Stimulated activated effector memory CD8-positive, alpha-beta T cell treated with anti-CD3 and anti-CD28 coated beads, Interleukin-12 subunit alpha, Interleukin-12 subunit beta, amount 100 ng/mL, for 72 hours (primary cell): ENCODE measurements around the gene CEP78.
"Not testable (repeated sequence)": the region's sequence is repeated elsewhere in the genome, so short reads cannot be mapped to it uniquely, and the experiment has no call there.

Experiments used
- ATAC-seq: fragments of 150-1000 bp; cut with Tn5 transposase; 2 replicates; pipeline ENCODE4 v1.10.0; 2021
- DNase-seq, 2 donors: peaks; one replicate each; pipeline ENCODE4 v3.0.0; 2021 to 2022; ENCODE audit warnings: low spot score in 2 of 2
- H3K27ac Mint-ChIP-seq: one replicate; pipeline ENCODE4 v1.8.0; 2022; ENCODE audit warnings: mild to moderate bottlenecking, mixed read lengths
- H3K36me3 Mint-ChIP-seq: one replicate; pipeline ENCODE4 v1.8.0; 2022; ENCODE audit warnings: mild to moderate bottlenecking, mixed read lengths
- H3K4me1 Mint-ChIP-seq: one replicate; pipeline ENCODE4 v1.8.0; 2022; ENCODE audit warnings: mixed read lengths
- H3K4me3 Mint-ChIP-seq: one replicate; pipeline ENCODE4 v1.8.0; 2022; ENCODE audit warnings: mild to moderate bottlenecking, mixed read lengths
- H3K9me3 Mint-ChIP-seq: one replicate; pipeline ENCODE4 v1.8.0; 2022; ENCODE audit warnings: mixed read lengths

CEP78 gene

GRCh38 chr9:78235762-78236550 lies at the start of gene CEP78:
TSS of gene CEP78 (plus strand) at chr9:78236075. CDS start at chr9:78236351, 276 bp downstream.
- peaks cover 24% of the 10 kb centered on the region for H3K36me3 Mint-ChIP-seq
- ATAC-seq (peak; percentile 97), DNase-seq (peak; percentile 76 to 92)
- no peaks in the 10 kb centered on the region for H3K9me3 Mint-ChIP-seq
- peaks cover 27% of the 10 kb centered on the region for H3K4me1 Mint-ChIP-seq
- H3K4me3 Mint-ChIP-seq: no peak within 1 kb of the TSS
- H3K27ac Mint-ChIP-seq: peak within 1 kb of the TSS; percentile 93

- no peak overlapping the region for H3K27ac Mint-ChIP-seq
- H3K4me1 Mint-ChIP-seq: no peaks in the 10 kb centered on the region
- no peak for ATAC-seq
- no peak for DNase-seq
- H3K36me3 Mint-ChIP-seq: no peaks in the 10 kb centered on the region
- H3K4me3 Mint-ChIP-seq: no peak overlapping the region
- no peaks in the 10 kb centered on the region for H3K9me3 Mint-ChIP-seq
Observed at GRCh38 chr9:78187763-78188484, 48.0 kb upstream of the CEP78 start.

- Mint-ChIP-seq H3K9me3 (peaks cover 2% of the 10 kb centered on the region), H3K4me1 (no peaks in the 10 kb centered on the region), H3K27ac (no peak overlapping the region), H3K36me3 (no peaks in the 10 kb centered on the region), H3K4me3 (no peak overlapping the region)
- no peak for DNase-seq
- no peak for ATAC-seq
Observed at GRCh38 chr9:78188594-78188993, 47.3 kb upstream of the CEP78 start.

- no peak overlapping the region for H3K27ac Mint-ChIP-seq
- no peak overlapping the region for H3K4me3 Mint-ChIP-seq
- no peaks in the 10 kb centered on the region for H3K4me1 Mint-ChIP-seq
- ATAC-seq: no peak
- DNase-seq: no peak
- H3K36me3 Mint-ChIP-seq: no peaks in the 10 kb centered on the region
- H3K9me3 Mint-ChIP-seq: peaks cover 2% of the 10 kb centered on the region
Observed at GRCh38 chr9:78189001-78189400, 46.9 kb upstream of the CEP78 start.

GRCh38 chr9:78189461-78189860 lies 46.4 kb upstream of the CEP78 start:
- H3K27ac Mint-ChIP-seq: no peak overlapping the region
- no peak for DNase-seq
- no peak overlapping the region for H3K4me3 Mint-ChIP-seq
- no peaks in the 10 kb centered on the region for H3K4me1 Mint-ChIP-seq
- peaks cover 2% of the 10 kb centered on the region for H3K9me3 Mint-ChIP-seq
- ATAC-seq: no peak
- H3K36me3 Mint-ChIP-seq: no peaks in the 10 kb centered on the region

- ATAC-seq (no peak), DNase-seq (no peak)
- Mint-ChIP-seq H3K4me3 (no peak overlapping the region), H3K9me3 (peaks cover 2% of the 10 kb centered on the region), H3K36me3 (no peaks in the 10 kb centered on the region), H3K27ac (no peak overlapping the region), H3K4me1 (no peaks in the 10 kb centered on the region)
Observed at GRCh38 chr9:78191931-78192330, 43.9 kb upstream of the CEP78 start.

- H3K4me3 Mint-ChIP-seq: no peak overlapping the region
- no peak overlapping the region for H3K27ac Mint-ChIP-seq
- ATAC-seq (no peak), DNase-seq (no peak)
- H3K4me1 Mint-ChIP-seq: peaks cover 8% of the 10 kb centered on the region
- H3K36me3 Mint-ChIP-seq: peaks cover 5% of the 10 kb centered on the region
- H3K9me3 Mint-ChIP-seq: peaks cover 10% of the 10 kb centered on the region
Observed at GRCh38 chr9:78196258-78196657, 39.6 kb upstream of the CEP78 start.

GRCh38 chr9:78201158-78201777 lies 34.6 kb upstream of the CEP78 start:
- peak; percentile 15 to 61 for DNase-seq
- ATAC-seq: peak; percentile 80
- Mint-ChIP-seq H3K9me3 (peaks cover 22% of the 10 kb centered on the region), H3K4me3 (peak overlapping the region; percentile 48), H3K4me1 (peaks cover 20% of the 10 kb centered on the region), H3K27ac (peak overlapping the region; percentile 21)
- not testable (repeated sequence) for H3K36me3 Mint-ChIP-seq

GRCh38 chr9:78207319-78207718 lies 28.6 kb upstream of the CEP78 start:
- Mint-ChIP-seq H3K4me3 (no peak overlapping the region), H3K27ac (no peak overlapping the region), H3K36me3 (no peaks in the 10 kb centered on the region), H3K9me3 (peaks cover 11% of the 10 kb centered on the region), H3K4me1 (peaks cover 33% of the 10 kb centered on the region)
- DNase-seq: no peak
- no peak for ATAC-seq

GRCh38 chr9:78207901-78208300 lies 28.0 kb upstream of the CEP78 start:
- no peak for ATAC-seq
- Mint-ChIP-seq H3K27ac (no peak overlapping the region), H3K4me3 (no peak overlapping the region), H3K4me1 (peaks cover 37% of the 10 kb centered on the region), H3K9me3 (peaks cover 11% of the 10 kb centered on the region), H3K36me3 (no peaks in the 10 kb centered on the region)
- no peak for DNase-seq

GRCh38 chr9:78209127-78209526 lies 26.7 kb upstream of the CEP78 start:
- no peak overlapping the region for H3K27ac Mint-ChIP-seq
- peaks cover 42% of the 10 kb centered on the region for H3K4me1 Mint-ChIP-seq
- H3K36me3 Mint-ChIP-seq: no peaks in the 10 kb centered on the region
- H3K9me3 Mint-ChIP-seq: peaks cover 2% of the 10 kb centered on the region
- ATAC-seq (no peak), DNase-seq (no peak)
- no peak overlapping the region for H3K4me3 Mint-ChIP-seq

- no peak for DNase-seq
- peaks cover 42% of the 10 kb centered on the region for H3K4me1 Mint-ChIP-seq
Observed at GRCh38 chr9:78210841-78211301, 25.0 kb upstream of the CEP78 start.

GRCh38 chr9:78212868-78213267 lies 23.0 kb upstream of the CEP78 start:
- H3K4me1 Mint-ChIP-seq: peaks cover 42% of the 10 kb centered on the region
- no peak for DNase-seq
- H3K27ac Mint-ChIP-seq: no peak overlapping the region

More at GRCh38 chr9:78210841-78211301, 25.0 kb upstream of the CEP78 start:
- ATAC-seq: peak; percentile 47
- H3K9me3 Mint-ChIP-seq: peaks cover 2% of the 10 kb centered on the region
- H3K4me3 Mint-ChIP-seq: peak overlapping the region; percentile 18
- H3K36me3 Mint-ChIP-seq: no peaks in the 10 kb centered on the region
- H3K27ac Mint-ChIP-seq: peak overlapping the region; percentile 59

GRCh38 chr9:78213712-78214111 lies 22.2 kb upstream of the CEP78 start:
- no peaks in the 10 kb centered on the region for H3K36me3 Mint-ChIP-seq
- no peaks in the 10 kb centered on the region for H3K9me3 Mint-ChIP-seq
- no peak overlapping the region for H3K4me3 Mint-ChIP-seq
- H3K27ac Mint-ChIP-seq: no peak overlapping the region
- ATAC-seq: peak; percentile 51
- no peak for DNase-seq
- H3K4me1 Mint-ChIP-seq: peaks cover 38% of the 10 kb centered on the region

More at GRCh38 chr9:78212868-78213267, 23.0 kb upstream of the CEP78 start:
- H3K4me3 Mint-ChIP-seq: no peak overlapping the region
- no peaks in the 10 kb centered on the region for H3K9me3 Mint-ChIP-seq
- H3K36me3 Mint-ChIP-seq: no peaks in the 10 kb centered on the region
- peak; percentile 52 for ATAC-seq

GRCh38 chr9:78214492-78214891 lies 21.4 kb upstream of the CEP78 start:
- no peak overlapping the region for H3K4me3 Mint-ChIP-seq

More at GRCh38 chr9:78214492-78214891, 21.4 kb upstream of the CEP78 start:
- H3K27ac Mint-ChIP-seq: no peak overlapping the region
- no peaks in the 10 kb centered on the region for H3K9me3 Mint-ChIP-seq
- DNase-seq: no peak
- no peak for ATAC-seq
- H3K4me1 Mint-ChIP-seq: peaks cover 35% of the 10 kb centered on the region
- no peaks in the 10 kb centered on the region for H3K36me3 Mint-ChIP-seq
